Naive B cell (primary cell): Measurements from ENCODE around the gene PLXNA4. TPM values are rescaled to one million over a fixed set of nuclear protein-coding genes. Genes with fewer than 3 reads are reported as not detected.

Source experiments
- ATAC-seq, 2 donors: fragments of 150-1000 bp; cut with Tn5 transposase; 2 replicates each; pipeline ENCODE4 v1.10.0; 2021; ENCODE audit warnings: low read depth in 2 of 2, mild to moderate bottlenecking in 2 of 2, moderate library complexity in 2 of 2
- DNase-seq: peaks from one replicate; pipeline ENCODE4 v3.0.0; 2022
- H3K27ac Mint-ChIP-seq, 6 donors: one replicate each; pipeline ENCODE4 v1.8.0; 2020 to 2022; ENCODE audit warnings: mild to moderate bottlenecking in 6 of 6, mixed read lengths in 6 of 6, moderate library complexity in 5 of 6, inconsistent platforms in 2 of 6
- H3K27me3 Mint-ChIP-seq, 3 donors: one replicate each; pipeline ENCODE4 v1.8.0; 2021 to 2022; ENCODE audit warnings: mixed read lengths in 3 of 3, mild to moderate bottlenecking in 1 of 3
- H3K36me3 Mint-ChIP-seq, 2 donors: one replicate each; pipeline ENCODE4 v1.8.0; 2020 to 2022; ENCODE audit warnings: mixed read lengths in 2 of 2, inconsistent platforms in 1 of 2, mild to moderate bottlenecking in 1 of 2
- H3K4me1 Mint-ChIP-seq, 3 donors: one replicate each; pipeline ENCODE4 v1.8.0; 2020 to 2022; ENCODE audit warnings: mixed read lengths in 3 of 3, inconsistent platforms in 1 of 3, mild to moderate bottlenecking in 1 of 3, moderate library complexity in 1 of 3
- H3K4me3 Mint-ChIP-seq, 8 donors: one replicate each; pipeline ENCODE4 v1.8.0; 2020 to 2022; ENCODE audit warnings: mild to moderate bottlenecking in 8 of 8, mixed read lengths in 8 of 8, moderate library complexity in 8 of 8, inconsistent platforms in 2 of 8
- H3K9me3 Mint-ChIP-seq, 7 donors: one replicate each; pipeline ENCODE4 v1.8.0; 2020 to 2022; ENCODE audit warnings: mixed read lengths in 7 of 7, mild to moderate bottlenecking in 5 of 7, inconsistent platforms in 2 of 7, moderate library complexity in 1 of 7
- polyA plus RNA-seq, 6 donors: library from polyadenylated mRNA; unstranded; fragments of 300-500 nt; fragmentation: Illumina TruSeq; gene quantifications; one replicate each; pipeline ENCODE4 v1.2.3, GENCODE V29; 2021; ENCODE audit warnings: low read depth in 6 of 6

Gene PLXNA4
- polyA plus RNA-seq, 6 donors from 2014 or later: not detected

DNA sequence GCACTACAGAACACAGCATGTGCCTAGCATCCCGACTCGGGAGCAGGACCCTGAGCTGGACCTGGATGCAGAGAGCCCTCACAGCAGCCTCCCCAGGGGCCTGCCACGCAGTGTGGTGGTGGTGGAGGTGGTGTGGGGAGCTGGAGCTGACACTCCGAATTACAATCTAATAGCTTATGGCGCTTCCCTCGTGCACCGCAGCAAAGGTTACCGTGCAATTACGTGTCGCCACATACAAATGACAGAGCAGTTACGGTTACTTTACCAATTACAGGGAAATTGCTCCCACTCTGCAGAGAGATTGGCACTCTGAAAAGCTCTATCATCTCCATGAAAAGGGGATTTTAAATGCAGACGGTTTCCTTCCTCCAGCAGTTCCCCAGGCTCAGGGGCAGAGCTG is 81.8 kb downstream of the PLXNA4 start:
- Mint-ChIP-seq H3K27ac (no peak overlapping the region), H3K9me3 (peaks cover 0 to 4% (median 0%) of the 10 kb centered on the region in 7 donors), H3K27me3 (peaks cover 0 to 4% (median 3%) of the 10 kb centered on the region in 3 donors), H3K4me3 (no peak overlapping the region), H3K36me3 (no peaks in the 10 kb centered on the region), H3K4me1 (no peaks in the 10 kb centered on the region)
- DNase-seq: no peak
- no peak for ATAC-seq

- no peaks in the 10 kb centered on the region for H3K4me1 Mint-ChIP-seq
- peaks cover 0 to 13% (median 3%) of the 10 kb centered on the region in 3 donors for H3K27me3 Mint-ChIP-seq
- no peak overlapping the region for H3K27ac Mint-ChIP-seq
- peaks cover 0 to 4% (median 0%) of the 10 kb centered on the region in 7 donors for H3K9me3 Mint-ChIP-seq
- ATAC-seq (no peak), DNase-seq (no peak)
- H3K4me3 Mint-ChIP-seq: no peak overlapping the region
- no peaks in the 10 kb centered on the region for H3K36me3 Mint-ChIP-seq
These were observed 83.3 kb downstream of the PLXNA4 start for GRCh38 chr7:132492823-132493445.

DNA sequence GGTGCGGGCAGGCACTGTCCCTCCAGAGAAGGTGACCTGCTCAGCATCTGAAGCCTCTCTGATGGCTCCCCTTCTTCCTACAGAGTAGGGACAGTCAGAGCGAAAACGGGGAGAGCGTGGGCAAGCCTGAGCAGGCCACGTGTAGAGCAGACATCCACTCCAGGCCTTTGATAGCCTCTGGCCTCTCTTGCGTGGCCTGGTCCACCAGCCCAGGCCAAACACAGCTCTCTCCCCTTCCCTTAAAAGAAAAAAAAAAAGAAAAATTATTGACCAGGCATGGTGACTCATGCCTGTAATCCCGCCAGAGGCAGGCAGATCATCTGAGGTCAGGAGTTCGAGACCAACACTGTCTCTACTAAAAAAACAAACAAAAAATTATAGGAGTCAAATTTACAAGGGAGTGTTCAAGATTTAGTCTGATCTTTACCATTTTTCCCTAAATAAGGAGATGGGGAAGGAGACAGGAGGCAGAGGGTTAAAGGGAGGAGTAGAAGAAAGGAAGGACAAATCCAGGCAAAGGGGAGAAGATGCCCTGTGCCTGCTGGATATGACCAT is 84.8 kb downstream of the PLXNA4 start:
- ATAC-seq (no peak), DNase-seq (no peak)
- H3K27me3 Mint-ChIP-seq: peaks cover 0 to 13% (median 7%) of the 10 kb centered on the region in 3 donors
- no peak overlapping the region for H3K4me3 Mint-ChIP-seq
- H3K4me1 Mint-ChIP-seq: no peaks in the 10 kb centered on the region
- no peaks in the 10 kb centered on the region for H3K36me3 Mint-ChIP-seq
- no peak overlapping the region for H3K27ac Mint-ChIP-seq
- peaks cover 0 to 4% (median 0%) of the 10 kb centered on the region in 7 donors for H3K9me3 Mint-ChIP-seq

GRCh38 chr7:132490474-132490873 is 85.8 kb downstream of the PLXNA4 start:
- DNase-seq (no peak), ATAC-seq (no peak)
- Mint-ChIP-seq H3K4me1 (no peaks in the 10 kb centered on the region), H3K27me3 (peaks cover 0 to 13% (median 3%) of the 10 kb centered on the region in 3 donors), H3K27ac (no peak overlapping the region), H3K36me3 (no peaks in the 10 kb centered on the region), H3K4me3 (no peak overlapping the region), H3K9me3 (peaks cover 0 to 4% (median 0%) of the 10 kb centered on the region in 7 donors)

DNA sequence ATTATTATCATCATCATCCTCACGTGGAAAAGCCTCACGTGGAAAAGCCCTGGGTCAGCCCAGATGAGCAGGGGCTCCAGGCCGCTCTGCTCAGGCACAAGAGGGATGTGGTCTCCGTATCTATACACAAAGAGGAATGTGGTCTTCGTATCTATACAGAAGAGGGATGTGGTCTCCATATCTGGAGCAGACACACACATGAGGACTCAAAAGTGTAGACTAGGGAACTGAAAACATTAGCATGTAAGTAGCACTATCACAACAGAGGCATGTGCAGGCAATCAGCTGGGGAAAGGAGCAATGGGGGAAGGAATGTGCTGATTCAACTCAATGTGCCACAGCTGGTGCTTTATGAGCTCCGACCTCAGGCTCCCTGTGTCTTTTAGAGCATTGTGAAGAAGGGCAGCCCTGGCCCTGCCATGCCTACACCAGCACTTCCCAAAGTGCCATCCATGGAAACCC is 86.5 kb downstream of the PLXNA4 start:
- H3K27ac Mint-ChIP-seq: no peak overlapping the region
- H3K9me3 Mint-ChIP-seq: peaks cover 0 to 4% (median 0%) of the 10 kb centered on the region in 7 donors
- no peaks in the 10 kb centered on the region for H3K4me1 Mint-ChIP-seq
- peaks cover 0 to 13% (median 7%) of the 10 kb centered on the region in 3 donors for H3K27me3 Mint-ChIP-seq
- no peaks in the 10 kb centered on the region for H3K36me3 Mint-ChIP-seq
- no peak overlapping the region for H3K4me3 Mint-ChIP-seq
- ATAC-seq: no peak
- no peak for DNase-seq

DNA sequence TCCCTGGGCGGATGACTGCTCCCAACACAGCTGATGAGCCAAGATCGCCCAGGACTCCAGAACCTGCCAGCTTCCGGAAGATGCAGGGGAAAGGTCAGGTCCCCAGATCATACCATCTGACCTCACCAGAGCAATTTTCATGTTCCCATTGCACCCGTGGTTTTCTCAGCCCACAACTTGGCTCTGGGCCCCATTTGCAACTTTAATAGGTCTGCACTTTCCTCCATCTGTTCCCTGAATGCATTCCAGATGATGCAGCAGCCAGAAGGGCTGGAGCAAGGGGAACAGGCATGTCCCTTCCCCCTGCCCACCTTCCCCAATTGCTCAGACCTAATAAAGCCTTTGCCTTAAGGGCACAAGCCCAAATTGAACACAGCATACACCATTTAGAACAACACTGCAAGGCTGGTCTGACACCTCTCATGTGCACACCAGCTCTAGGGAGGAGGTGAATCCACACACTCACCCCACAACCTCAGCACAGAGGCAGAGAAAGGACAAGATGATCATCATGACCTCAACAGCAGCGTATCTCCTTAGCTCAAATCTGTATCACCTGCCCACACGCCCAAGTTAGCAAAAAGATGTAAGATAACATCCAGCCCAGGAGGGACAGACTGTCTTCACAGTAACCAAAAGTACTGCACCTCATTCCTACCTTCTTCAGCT is 87.5 kb downstream of the PLXNA4 start:
- DNase-seq: no peak
- Mint-ChIP-seq H3K4me1 (no peaks in the 10 kb centered on the region), H3K4me3 (no peak overlapping the region), H3K27me3 (peaks cover 0 to 14% (median 7%) of the 10 kb centered on the region in 3 donors), H3K9me3 (peaks cover 0 to 4% (median 0%) of the 10 kb centered on the region in 7 donors), H3K27ac (peak overlapping the region in 2 of 6 donors; percentile 14 to 44), H3K36me3 (no peaks in the 10 kb centered on the region)
- ATAC-seq: no peak

DNA sequence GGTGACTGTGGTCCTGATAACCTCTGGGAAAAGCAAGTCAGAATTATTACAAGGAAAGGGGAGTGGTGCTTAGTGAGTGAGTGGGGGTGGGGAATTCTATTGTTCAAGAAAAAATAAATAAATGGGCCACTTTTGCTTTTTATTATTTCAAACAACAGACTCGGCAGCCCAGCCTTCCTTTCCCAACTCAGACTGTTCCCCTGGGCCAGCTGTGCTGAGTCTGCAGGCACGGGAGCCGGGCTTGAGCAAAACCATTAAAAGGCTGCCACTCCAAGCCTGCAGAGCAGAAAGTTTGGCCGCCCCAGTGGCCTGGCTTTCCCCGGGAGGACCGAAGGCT is 90.0 kb downstream of the PLXNA4 start:
- no peaks in the 10 kb centered on the region for H3K4me1 Mint-ChIP-seq
- no peaks in the 10 kb centered on the region for H3K36me3 Mint-ChIP-seq
- no peak overlapping the region for H3K27ac Mint-ChIP-seq
- peaks cover 0 to 1% (median 0%) of the 10 kb centered on the region in 7 donors for H3K9me3 Mint-ChIP-seq
- peaks cover 0 to 17% (median 7%) of the 10 kb centered on the region in 3 donors for H3K27me3 Mint-ChIP-seq
- ATAC-seq (no peak), DNase-seq (no peak)
- no peak overlapping the region for H3K4me3 Mint-ChIP-seq

DNA sequence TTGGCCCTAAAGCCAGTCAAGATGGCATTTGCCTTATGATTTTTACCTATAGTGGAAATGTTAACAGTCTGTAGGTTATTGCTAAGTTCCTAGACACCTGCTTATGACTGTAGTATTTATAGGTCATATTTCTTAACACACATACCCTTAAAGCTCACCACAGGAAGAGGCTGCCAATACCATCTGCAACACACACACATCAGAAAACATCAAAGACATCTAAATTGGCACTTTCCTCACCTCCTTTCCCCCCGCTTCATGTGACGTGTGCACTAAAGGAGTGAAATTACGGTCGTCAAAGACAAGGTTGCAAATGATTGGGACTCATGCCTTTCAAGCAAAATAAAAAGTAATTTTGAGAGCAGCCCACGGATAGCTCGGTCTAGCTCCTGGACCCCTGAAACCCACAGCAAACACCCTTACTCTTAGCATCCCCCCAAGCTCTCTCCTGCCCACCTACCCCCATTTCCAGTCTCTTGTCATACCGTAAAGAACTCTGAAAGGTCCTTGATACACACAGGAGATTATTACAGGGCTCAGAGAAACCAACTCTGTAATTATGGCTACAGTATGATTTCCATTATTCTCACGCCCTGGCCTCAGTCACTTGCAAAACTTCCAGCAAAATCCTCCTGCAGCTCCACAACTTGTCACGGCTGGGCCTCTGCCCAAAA is 90.5 kb downstream of the PLXNA4 start:
- H3K27ac Mint-ChIP-seq: no peak overlapping the region
- H3K4me1 Mint-ChIP-seq: no peaks in the 10 kb centered on the region
- DNase-seq (no peak), ATAC-seq (no peak)
- peaks cover 0 to 17% (median 7%) of the 10 kb centered on the region in 3 donors for H3K27me3 Mint-ChIP-seq
- H3K9me3 Mint-ChIP-seq: peaks cover 0 to 1% (median 0%) of the 10 kb centered on the region in 7 donors
- H3K4me3 Mint-ChIP-seq: no peak overlapping the region
- H3K36me3 Mint-ChIP-seq: no peaks in the 10 kb centered on the region

GRCh38 chr7:132485136-132485535 is 91.1 kb downstream of the PLXNA4 start:
- Mint-ChIP-seq H3K27me3 (peaks cover 0 to 17% (median 7%) of the 10 kb centered on the region in 3 donors), H3K4me3 (no peak overlapping the region), H3K4me1 (no peaks in the 10 kb centered on the region), H3K9me3 (peaks cover 0 to 1% (median 0%) of the 10 kb centered on the region in 7 donors), H3K27ac (no peak overlapping the region), H3K36me3 (no peaks in the 10 kb centered on the region)
- DNase-seq (no peak), ATAC-seq (no peak)

DNA sequence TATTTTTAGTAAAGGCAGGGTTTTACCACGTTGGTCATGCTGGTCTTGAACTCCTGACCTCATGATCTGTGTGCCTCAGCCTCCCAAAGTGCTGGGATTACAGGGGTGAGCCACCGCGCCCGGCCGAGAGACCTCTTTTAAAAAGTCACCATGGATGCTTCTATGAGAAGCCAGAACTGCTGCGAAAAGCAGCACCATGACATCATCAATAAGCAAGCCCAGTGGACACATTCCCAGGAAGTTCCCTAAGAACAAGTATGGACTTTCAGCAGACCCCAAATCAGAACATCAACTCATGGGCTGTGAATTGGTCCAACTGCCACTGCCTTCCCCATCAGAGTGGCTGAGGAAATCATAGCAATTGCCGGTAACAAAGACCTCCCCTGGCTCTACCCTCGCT is 93.4 kb downstream of the PLXNA4 start:
- Mint-ChIP-seq H3K4me1 (no peaks in the 10 kb centered on the region), H3K36me3 (no peaks in the 10 kb centered on the region), H3K4me3 (no peak overlapping the region), H3K9me3 (peaks cover 0 to 1% (median 0%) of the 10 kb centered on the region in 7 donors), H3K27me3 (peaks cover 0 to 7% (median 4%) of the 10 kb centered on the region in 3 donors), H3K27ac (no peak overlapping the region)
- ATAC-seq: no peak
- no peak for DNase-seq

DNA sequence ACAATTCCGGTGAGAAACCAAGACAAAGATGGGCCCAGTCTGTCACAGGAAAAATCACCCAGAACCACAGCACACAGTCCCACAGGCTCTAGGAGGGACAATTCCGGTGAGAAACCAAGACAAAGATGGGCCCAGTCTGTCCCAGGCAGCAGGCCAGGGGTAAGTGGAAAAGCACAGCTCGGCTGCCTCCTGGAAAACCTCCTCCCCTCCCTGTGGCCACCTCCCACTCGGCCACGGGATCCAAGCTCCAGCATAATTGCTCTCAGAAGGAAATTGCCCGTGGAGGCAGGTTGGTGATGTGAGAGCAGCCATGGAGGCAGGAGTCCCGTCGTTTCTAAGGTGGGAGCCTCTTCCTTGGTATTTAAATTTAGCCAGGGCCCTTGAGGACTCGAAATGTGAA is 95.7 kb downstream of the PLXNA4 start:
- Mint-ChIP-seq H3K4me3 (no peak overlapping the region), H3K4me1 (no peaks in the 10 kb centered on the region), H3K27me3 (peaks cover 2 to 14% (median 7%) of the 10 kb centered on the region in 3 donors)

DNA sequence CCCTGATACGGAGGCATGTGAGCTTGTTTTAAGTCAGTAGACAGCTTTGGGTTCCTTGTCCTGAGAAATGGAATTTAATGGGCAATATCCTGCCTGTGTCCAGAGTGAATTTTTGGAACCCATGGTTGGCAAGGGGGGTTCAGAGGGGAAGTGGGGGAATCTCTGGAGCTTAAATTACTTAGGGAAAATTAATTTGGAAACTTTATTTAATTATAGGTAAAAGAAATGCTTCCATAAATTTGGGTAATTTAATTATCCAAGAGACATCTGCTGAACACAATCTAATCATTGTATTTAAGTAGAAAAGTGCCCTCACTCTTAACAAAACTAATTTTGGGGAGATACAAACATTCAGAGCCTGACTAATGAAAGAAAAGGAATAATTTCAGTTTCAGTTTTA is 99.7 kb downstream of the PLXNA4 start:
- Mint-ChIP-seq H3K27ac (no peak overlapping the region), H3K4me3 (no peak overlapping the region), H3K27me3 (peaks cover 14 to 32% (median 19%) of the 10 kb centered on the region in 3 donors), H3K4me1 (no peaks in the 10 kb centered on the region), H3K9me3 (no peaks in the 10 kb centered on the region), H3K36me3 (no peaks in the 10 kb centered on the region)
- DNase-seq (no peak), ATAC-seq (no peak)

More for the DNA sequence above, 95.7 kb downstream of the PLXNA4 start:
- H3K27ac Mint-ChIP-seq: no peak overlapping the region
- no peaks in the 10 kb centered on the region for H3K36me3 Mint-ChIP-seq
- no peak for ATAC-seq
- no peak for DNase-seq
- peaks cover 0 to 1% (median 0%) of the 10 kb centered on the region in 7 donors for H3K9me3 Mint-ChIP-seq

DNA sequence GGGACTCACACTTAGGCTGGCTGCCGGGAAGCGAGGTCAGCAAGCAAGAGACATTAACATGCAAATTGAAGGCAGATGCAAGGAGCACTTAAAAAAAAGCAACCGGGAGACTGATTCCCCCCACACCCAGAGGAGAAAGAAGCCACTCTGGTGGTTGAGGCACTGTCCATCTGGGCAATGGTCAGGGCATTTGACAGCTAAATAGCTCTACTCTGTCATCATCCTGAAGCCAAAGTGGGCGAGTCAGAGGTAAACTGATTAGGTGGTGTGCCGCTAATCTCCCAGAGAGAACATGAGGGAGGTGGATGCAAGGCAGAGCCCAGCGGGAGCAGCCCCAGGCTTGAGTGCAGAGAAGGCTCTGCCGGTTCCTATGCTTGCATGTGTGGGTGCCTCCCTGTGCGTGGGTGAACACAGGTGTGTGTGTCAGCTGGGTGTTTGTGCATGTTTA is 100.6 kb downstream of the PLXNA4 start:
- no peak overlapping the region for H3K27ac Mint-ChIP-seq
- H3K27me3 Mint-ChIP-seq: peaks cover 19 to 32% (median 21%) of the 10 kb centered on the region in 3 donors

More for the DNA sequence above, 100.6 kb downstream of the PLXNA4 start:
- H3K4me3 Mint-ChIP-seq: no peak overlapping the region
- H3K9me3 Mint-ChIP-seq: no peaks in the 10 kb centered on the region
- no peak for ATAC-seq
- no peaks in the 10 kb centered on the region for H3K36me3 Mint-ChIP-seq
- H3K4me1 Mint-ChIP-seq: no peaks in the 10 kb centered on the region
- DNase-seq: no peak
